CD14-positive monocyte (primary cell): ENCODE measurements around the gene CAV1. TPM values are rescaled to one million over a fixed set of nuclear protein-coding genes. Genes with fewer than 3 reads are reported as not detected.
A peak's percentile ranks its signal among the peaks of the same experiment; 100 is the strongest.

ENCODE experiments used
- DNase-seq, 3 donors: peaks; one replicate each; pipeline ENCODE4 v3.0.0-alpha.2; 2011 to 2022
- H2AFZ ChIP-seq: 2 replicates; pipeline ENCODE4 v1.6.0; 2012; ENCODE audit warnings: mild to moderate bottlenecking, low read depth, low read length, inconsistent platforms; ENCODE audit not compliant: insufficient read depth, poor library complexity, severe bottlenecking
- H3K27ac ChIP-seq, 2 donors: 1 replicate in 1 of 2; 2 replicates in 1 of 2; pipeline ENCODE4 v1.5.1; 2012 to 2013; ENCODE audit warnings: low read length in 2 of 2, control low read depth in 1 of 2, inconsistent platforms in 1 of 2, low read depth in 1 of 2, mild to moderate bottlenecking in 1 of 2
- H3K27me3 ChIP-seq, 2 donors: one replicate each; pipeline versions ENCODE4 v1.6.0 to v1.6.1; 2011 to 2013; ENCODE audit warnings: low read length in 2 of 2; ENCODE audit not compliant: control insufficient read depth in 2 of 2, insufficient read depth in 2 of 2
- H3K36me3 ChIP-seq, 2 donors: replicated peaks in 1 of 2; 1 replicate in 1 of 2; 2 replicates in 1 of 2; pipeline versions ENCODE4 v1.5.1 to v1.6.1; 2012 to 2013; ENCODE audit warnings: low read length in 2 of 2, control low read depth in 1 of 2, inconsistent platforms in 1 of 2, mild to moderate bottlenecking in 1 of 2; ENCODE audit not compliant: insufficient read depth in 2 of 2, control insufficient read depth in 1 of 2
- H3K4me1 ChIP-seq, 2 donors: 1 replicate in 1 of 2; 2 replicates in 1 of 2; pipeline versions ENCODE4 v1.5.1 to v1.6.1; 2012 to 2013; ENCODE audit warnings: low read length in 2 of 2, control low read depth in 1 of 2, inconsistent platforms in 1 of 2, mild to moderate bottlenecking in 1 of 2, moderate library complexity in 1 of 2; ENCODE audit not compliant: insufficient read depth in 2 of 2, control insufficient read depth in 1 of 2
- H3K4me2 ChIP-seq: replicated peaks from 2 replicates; pipeline ENCODE3; 2012; ENCODE audit warnings: low read length, moderate library complexity, mild to moderate bottlenecking; ENCODE audit not compliant: poor library complexity, severe bottlenecking; ENCODE audit errors: extremely low read depth
- H3K4me3 ChIP-seq, 3 experiments: fragments of 200-600 bp in 1 of 3; sonication (generic) in 1 of 3; replicated peaks in 1 of 3; 1 replicate in 2 of 3; 2 replicates in 1 of 3; pipeline ENCODE4 v1.5.1; 2011 to 2013; ENCODE audit warnings: low read length in 3 of 3, mild to moderate bottlenecking in 3 of 3, control low read depth in 2 of 3, low read depth in 2 of 3, inconsistent platforms in 1 of 3, moderate library complexity in 1 of 3
- H3K79me2 ChIP-seq: 2 replicates; pipeline ENCODE4 v1.6.0; 2012; ENCODE audit warnings: mild to moderate bottlenecking, control low read depth, inconsistent platforms, low read length, moderate library complexity; ENCODE audit not compliant: insufficient read depth
- H3K9ac ChIP-seq: 2 replicates; pipeline ENCODE4 v1.6.0; 2017; ENCODE audit warnings: low read length, mild to moderate bottlenecking; ENCODE audit not compliant: insufficient read depth, poor library complexity, severe bottlenecking
- H3K9me3 ChIP-seq, 2 donors: replicated peaks in 1 of 2; 1 replicate in 1 of 2; 2 replicates in 1 of 2; pipeline versions ENCODE4 v1.5.1 to v1.6.1; 2012 to 2013; ENCODE audit warnings: low read length in 2 of 2, control low read depth in 1 of 2; ENCODE audit not compliant: control insufficient read depth in 1 of 2, insufficient read depth in 1 of 2
- H4K20me1 ChIP-seq: 2 replicates; pipeline ENCODE4 v1.6.0; 2012; ENCODE audit warnings: mild to moderate bottlenecking, low read length, control low read depth, moderate library complexity; ENCODE audit not compliant: insufficient read depth
- H3K27ac Mint-ChIP-seq, 7 donors: one replicate each; pipeline ENCODE4 v1.8.0; 2020; ENCODE audit warnings: mild to moderate bottlenecking in 7 of 7, mixed read lengths in 7 of 7, moderate library complexity in 6 of 7, inconsistent platforms in 2 of 7
- H3K27me3 Mint-ChIP-seq, 3 donors: one replicate each; pipeline ENCODE4 v1.8.0; 2021 to 2022; ENCODE audit warnings: low read depth in 3 of 3, mild to moderate bottlenecking in 3 of 3, mixed read lengths in 3 of 3, moderate library complexity in 3 of 3, inconsistent platforms in 1 of 3
- H3K36me3 Mint-ChIP-seq, 2 donors: one replicate each; pipeline ENCODE4 v1.8.0; 2020; ENCODE audit warnings: mixed read lengths in 2 of 2, inconsistent platforms in 1 of 2, mild to moderate bottlenecking in 1 of 2
- H3K4me1 Mint-ChIP-seq: one replicate; pipeline ENCODE4 v1.8.0; 2020; ENCODE audit warnings: mild to moderate bottlenecking, mixed read lengths
- H3K4me3 Mint-ChIP-seq, 2 donors: one replicate each; pipeline ENCODE4 v1.8.0; 2020; ENCODE audit warnings: mild to moderate bottlenecking in 2 of 2, mixed read lengths in 2 of 2, moderate library complexity in 1 of 2
- H3K9me3 Mint-ChIP-seq, 7 donors: one replicate each; pipeline ENCODE4 v1.8.0; 2020 to 2022; ENCODE audit warnings: mixed read lengths in 7 of 7, mild to moderate bottlenecking in 6 of 7, moderate library complexity in 6 of 7, inconsistent platforms in 2 of 7
- CTCF ChIP-seq: fragments of 200-600 bp; IDR thresholded peaks from one replicate; pipeline ENCODE4 v1.8.0; 2022; ENCODE audit warnings: antibody characterized with exemption, mild to moderate bottlenecking
- WGBS: methylation state at CpG from one replicate; pipeline ENCODE4 v1.1.5; 2013; ENCODE audit warnings: missing lambda C conversion rate; ENCODE audit not compliant: insufficient coverage; 5-methylcytosine and 5-hydroxymethylcytosine counted together
- intact Hi-C, 2 donors: fragments of 100-400 bp; cut with micrococcal nuclease; formaldehyde crosslinking; loops; one replicate each; pipeline versions ENCODE4 v1.15.0 to v1.15.1; 2023
- polyA minus RNA-seq: library from RNA; depleted of rRNA, polyadenylated mRNA; stranded (reverse); fragments of >200 nt; gene quantifications from 2 replicates; pipeline ENCODE4 v1.2.3, GENCODE V29; 2012
- polyA plus RNA-seq, 3 donors: library from polyadenylated mRNA; depleted of rRNA in 1 of 3; unstranded in 2 of 3; stranded (reverse) in 1 of 3; fragments of 300-500 nt in 2 of 3; fragments of >200 nt in 1 of 3; fragmentation: Illumina TruSeq in 2 of 3; gene quantifications; 1 replicate in 2 of 3; 2 replicates in 1 of 3; pipeline ENCODE4 v1.2.3, GENCODE V29; 2012 to 2021
- total RNA-seq, 12 experiments: library from RNA in 1 of 12; stranded (reverse) in 1 of 12; fragments of 120-200 nt in 1 of 12; gene quantifications; one replicate each; pipeline ENCODE4 v1.2.4 and lab custom pipeline; 2013 to 2026; ENCODE audit warnings: mixed read lengths in 6 of 12, inconsistent platforms in 1 of 12

The CAV1 gene
- 0.10 TPM for total RNA-seq (2013)
- polyA plus RNA-seq: not detected
- polyA minus RNA-seq: 0.42 TPM in 1 of 2 replicates, not detected in the other
- 0.04 to 1.1 (median 0.13) reads per million in 11 experiments for total RNA-seq (lab: John Stamatoyannopoulos, UW)

GRCh38 chr7:116524609-116525297 lies at the start of gene CAV1:
Gene CAV1, plus strand, starts transcription at chr7:116525036. Its CDS starts 27 bp downstream, at chr7:116525063.
- under 1% methylated on average over 39 of the region's 42 CpGs for WGBS
- no peak for TF ChIP-seq CTCF
- peak within 1 kb of the TSS in 3 of 7 donors; percentile 55 to 69 (median 68) for H3K27ac Mint-ChIP-seq
- Histone ChIP-seq H4K20me1 (no peaks in the 10 kb centered on the region), H3K4me1 (peaks cover 22 to 26% of the 10 kb centered on the region in 2 donors), H3K27me3 (peaks cover 51 to 61% of the 10 kb centered on the region in 2 donors), H3K9me3 (peaks cover 3 to 13% of the 10 kb centered on the region in 2 donors), H3K36me3 (no peaks in the 10 kb centered on the region), H3K79me2 (no peaks in the 10 kb centered on the region), H3K9ac (no peak within 1 kb of the TSS), H3K4me3 (peak within 1 kb of the TSS; percentile 32 to 75 (median 43)), H2AFZ (peak within 1 kb of the TSS; percentile 85), H3K4me2 (peak within 1 kb of the TSS; percentile 79), H3K27ac (no peak within 1 kb of the TSS)
- peak within 1 kb of the TSS; percentile 89 to 96 for H3K4me3 Mint-ChIP-seq
- peaks cover 2 to 7% of the 10 kb centered on the region in 2 donors for H3K36me3 Mint-ChIP-seq
- peaks cover 0 to 12% (median 10%) of the 10 kb centered on the region in 7 donors for H3K9me3 Mint-ChIP-seq
- DNase-seq: peak in 2 of 3 donors; percentile 20 to 26
- H3K4me1 Mint-ChIP-seq: peaks cover 23% of the 10 kb centered on the region
- intact Hi-C loops: no loop called here
- H3K27me3 Mint-ChIP-seq: peaks cover 59 to 63% (median 59%) of the 10 kb centered on the region in 3 donors

GRCh38 chr7:116477625-116478024 lies 47.2 kb upstream of the CAV1 start:
- no CpG with 5 or more reads among the region's 1 CpG for WGBS

More at GRCh38 chr7:116477625-116478024, 47.2 kb upstream of the CAV1 start:
- H3K79me2 ChIP-seq: no peaks in the 10 kb centered on the region
- Mint-ChIP-seq H3K36me3 (no peaks in the 10 kb centered on the region), H3K4me1 (no peaks in the 10 kb centered on the region), H3K27me3 (peaks cover 0 to 2% (median 0%) of the 10 kb centered on the region in 3 donors), H3K9me3 (peaks cover 0 to 10% (median 3%) of the 10 kb centered on the region in 7 donors), H3K4me3 (no peak overlapping the region), H3K27ac (no peak overlapping the region)
- no peaks in the 10 kb centered on the region for H3K9me3 ChIP-seq
- H3K36me3 ChIP-seq: no peaks in the 10 kb centered on the region
- no peaks in the 10 kb centered on the region for H3K4me1 ChIP-seq
- no peaks in the 10 kb centered on the region for H4K20me1 ChIP-seq
- TF ChIP-seq CTCF: no peak
- no peak overlapping the region for H3K4me3 ChIP-seq
- H3K27ac ChIP-seq: no peak overlapping the region
- H2AFZ ChIP-seq: no peak overlapping the region
- H3K9ac ChIP-seq: no peak overlapping the region
- intact Hi-C loops: no loop called here
- no peak overlapping the region for H3K4me2 ChIP-seq
- no peaks in the 10 kb centered on the region for H3K27me3 ChIP-seq
- DNase-seq: no peak
